Ovary (tissue), 3 donors: ENCODE measurements around the gene FGFR3.

ENCODE experiments used
- CTCF ChIP-seq, 3 donors: fragments of 450-650 bp in 2 of 3; fragments of 200-600 bp in 1 of 3; IDR thresholded peaks; one replicate each; pipeline versions ENCODE4 v1.5.1 to v1.8.0; 2016 to 2022; ENCODE audit warnings: antibody characterized with exemption in 3 of 3, mild to moderate bottlenecking in 1 of 3
- POLR2A ChIP-seq: fragments of 450-650 bp; IDR thresholded peaks from one replicate; pipeline ENCODE4 v1.6.1; 2017; ENCODE audit warnings: antibody characterized with exemption, mild to moderate bottlenecking, moderate library complexity
- donor health status: DM: no; HTN: no; CAD: no.

- TF ChIP-seq CTCF (IDR thresholded peaks at IDR 0.05), result no peak
- no peak for TF ChIP-seq POLR2A
Measured at GRCh38 chr4:1771555-1772305, 21.4 kb upstream of the FGFR3 start.
